Gastrocnemius medialis (tissue), 4 donors: ENCODE results near the gene GPR132. TPM values are rescaled to one million over a fixed set of nuclear protein-coding genes. Genes with fewer than 3 reads are reported as not detected.

Experiments
- ATAC-seq, 2 donors: fragments of 150-250 bp; one replicate each; pipeline ENCODE4 v1.9.1; 2016
- DNase-seq, 2 donors: peaks; one replicate each; pipeline ENCODE4 v3.0.0-alpha.2; 2019
- H3K27ac ChIP-seq, 4 donors: fragments of 200-600 bp; sonication (generic); 1 replicate in 1 of 4; 2 replicates in 3 of 4; pipeline ENCODE4 v1.5.1; 2016 to 2018; ENCODE audit warnings: mild to moderate bottlenecking in 2 of 4, moderate library complexity in 1 of 4
- H3K27me3 ChIP-seq, 3 donors: fragments of 200-600 bp; sonication (generic) in 2 of 3; 1 replicate in 1 of 3; 2 replicates in 2 of 3; pipeline versions ENCODE4 v1.5.1 to v1.6.0; 2016 to 2019; ENCODE audit warnings: mild to moderate bottlenecking in 1 of 3, moderate library complexity in 1 of 3
- H3K36me3 ChIP-seq, 2 donors: fragments of 200-600 bp; sonication (generic) in 1 of 2; one replicate each; pipeline ENCODE4 v1.5.1; 2017 to 2018
- H3K4me1 ChIP-seq, 2 donors: fragments of 200-600 bp; sonication (generic) in 1 of 2; one replicate each; pipeline ENCODE4 v1.5.1; 2016 to 2017; ENCODE audit warnings: mild to moderate bottlenecking in 2 of 2
- H3K4me3 ChIP-seq, 4 donors: fragments of 200-600 bp; sonication (generic) in 3 of 4; 1 replicate in 1 of 4; 2 replicates in 3 of 4; pipeline ENCODE4 v1.5.1; 2016 to 2019; ENCODE audit warnings: mild to moderate bottlenecking in 2 of 4
- H3K9me3 ChIP-seq, 3 donors: fragments of 200-600 bp; sonication (generic) in 2 of 3; 1 replicate in 1 of 3; 2 replicates in 2 of 3; pipeline ENCODE4 v1.5.1; 2016 to 2019
- CTCF ChIP-seq, 5 experiments: fragments of 450-650 bp in 3 of 5; fragments of 200-600 bp in 2 of 5; sonication (generic) in 2 of 5; IDR thresholded peaks in 4 of 5; conservative IDR thresholded peaks in 1 of 5; 1 replicate in 4 of 5; 2 replicates in 1 of 5; pipeline ENCODE4 v1.5.1; 2016 to 2019; ENCODE audit warnings: antibody characterized with exemption in 5 of 5, mild to moderate bottlenecking in 3 of 5, moderate library complexity in 3 of 5
- POLR2A ChIP-seq, 2 donors: fragments of 450-650 bp; IDR thresholded peaks; one replicate each; pipeline ENCODE4 v1.6.1; 2017; ENCODE audit warnings: antibody characterized with exemption in 2 of 2, mild to moderate bottlenecking in 2 of 2, moderate library complexity in 2 of 2
- in situ Hi-C, 4 donors: fragments of 200-750 bp; cut with MboI; loops; one replicate each; pipeline versions ENCODE4 v1.15.0 to v1.8.0; 2017; ENCODE audit warnings: low sequenced_read_pairs in 4 of 4
- intact Hi-C: fragments of 100-400 bp; cut with DNase I; formaldehyde crosslinking; loops from one replicate; pipeline ENCODE4 v1.15.1; 2023; ENCODE audit warnings: low total_unique reads
- total RNA-seq, 4 donors: library from RNA; depleted of rRNA; stranded (reverse); fragments of >200 nt; gene quantifications; one replicate each; pipeline versions ENCODE4 v1.1.0 to v1.2.3, GENCODE V29; 2016

Gene GPR132
- total RNA-seq, 4 donors from 2014 or later: 0.07 to 0.61 (median 0.26) TPM

- Histone ChIP-seq H3K27ac (no peak overlapping the region), H3K9me3 (peaks cover 0 to 5% (median 0%) of the 10 kb centered on the region in 3 donors), H3K4me1 (no peaks in the 10 kb centered on the region), H3K27me3 (peaks cover 6 to 20% (median 10%) of the 10 kb centered on the region in 3 donors), H3K36me3 (no peaks in the 10 kb centered on the region), H3K4me3 (no peak overlapping the region)
- ATAC-seq: no peak
- TF ChIP-seq CTCF (IDR thresholded peaks at IDR 0.05 in 4 of 5, conservative IDR thresholded peaks at IDR 0.05 in 1 of 5) (no peak), POLR2A (IDR thresholded peaks at IDR 0.05) (no peak)
- no peak for DNase-seq
- intact Hi-C loops (no loop called here), in situ Hi-C loops (no loop called here)
Measured at GRCh38 chr14:105105158-105105557, 39.9 kb upstream of the GPR132 start.

- Histone ChIP-seq H3K9me3 (peaks cover 0 to 5% (median 0%) of the 10 kb centered on the region in 3 donors), H3K27me3 (peaks cover 8 to 20% (median 10%) of the 10 kb centered on the region in 3 donors), H3K27ac (no peak overlapping the region), H3K36me3 (no peaks in the 10 kb centered on the region), H3K4me3 (no peak overlapping the region), H3K4me1 (no peaks in the 10 kb centered on the region)
- intact Hi-C loops: no loop called here
- no peak for DNase-seq
- in situ Hi-C loops: no loop called here
- ATAC-seq: no peak
- TF ChIP-seq POLR2A (IDR thresholded peaks at IDR 0.05) (no peak), CTCF (IDR thresholded peaks at IDR 0.05 in 4 of 5, conservative IDR thresholded peaks at IDR 0.05 in 1 of 5) (no peak)
Measured at GRCh38 chr14:105102893-105103292, 37.7 kb upstream of the GPR132 start.

- H3K4me1 ChIP-seq: no peaks in the 10 kb centered on the region
- intact Hi-C loops: no loop called here
- no peak overlapping the region for H3K27ac ChIP-seq
- DNase-seq (no peak), ATAC-seq (no peak)
- H3K9me3 ChIP-seq: peaks cover 0 to 5% (median 0%) of the 10 kb centered on the region in 3 donors
- no peaks in the 10 kb centered on the region for H3K36me3 ChIP-seq
- in situ Hi-C loops: no loop called here
- TF ChIP-seq CTCF (IDR thresholded peaks at IDR 0.05 in 4 of 5, conservative IDR thresholded peaks at IDR 0.05 in 1 of 5): no peak
- no peak for TF ChIP-seq POLR2A (IDR thresholded peaks at IDR 0.05)
- peaks cover 8 to 20% (median 10%) of the 10 kb centered on the region in 3 donors for H3K27me3 ChIP-seq
- no peak overlapping the region for H3K4me3 ChIP-seq
Measured at GRCh38 chr14:105102361-105102870, 37.2 kb upstream of the GPR132 start.

GRCh38 chr14:105100910-105101309, 35.7 kb upstream of the GPR132 start:
- DNase-seq: no peak
- ATAC-seq: no peak
- H3K27ac ChIP-seq: no peak overlapping the region
- H3K36me3 ChIP-seq: no peaks in the 10 kb centered on the region
- TF ChIP-seq POLR2A (IDR thresholded peaks at IDR 0.05): no peak
- no peak for TF ChIP-seq CTCF (IDR thresholded peaks at IDR 0.05 in 4 of 5, conservative IDR thresholded peaks at IDR 0.05 in 1 of 5)
- intact Hi-C loops (no loop called here), in situ Hi-C loops (no loop called here)
- peaks cover 8 to 20% (median 10%) of the 10 kb centered on the region in 3 donors for H3K27me3 ChIP-seq
- H3K4me3 ChIP-seq: no peak overlapping the region
- peaks cover 0 to 5% (median 0%) of the 10 kb centered on the region in 3 donors for H3K9me3 ChIP-seq
- H3K4me1 ChIP-seq: no peaks in the 10 kb centered on the region

GRCh38 chr14:105099778-105100177, 34.5 kb upstream of the GPR132 start:
- in situ Hi-C loops: loop anchor here in 1 of 4 donors (25.0 kb wide), 1 partner anchor 263 kb away; no protein-coding TSS in a partner anchor
- ATAC-seq (no peak), DNase-seq (no peak)
- intact Hi-C loops: no loop called here
- peaks cover 0 to 5% (median 0%) of the 10 kb centered on the region in 3 donors for H3K9me3 ChIP-seq
- H3K4me1 ChIP-seq: no peaks in the 10 kb centered on the region
- no peak overlapping the region for H3K4me3 ChIP-seq
- TF ChIP-seq POLR2A (IDR thresholded peaks at IDR 0.05) (no peak), CTCF (IDR thresholded peaks at IDR 0.05 in 4 of 5, conservative IDR thresholded peaks at IDR 0.05 in 1 of 5) (no peak)
- H3K36me3 ChIP-seq: no peaks in the 10 kb centered on the region
- peaks cover 8 to 16% (median 10%) of the 10 kb centered on the region in 3 donors for H3K27me3 ChIP-seq
- no peak overlapping the region for H3K27ac ChIP-seq
